Hypothalamus (tissue), 51 donors: ENCODE measurements around the gene STRA6.

Experiments
- DNase-seq, 51 donors: peaks; one replicate each; lab custom pipeline; 2025; lab: John Stamatoyannopoulos, UW

STRA6 gene

GRCh38 chr15:74136814-74137536, 65.6 kb downstream of the STRA6 start:
- DNase-seq: no peak

GRCh38 chr15:74136540-74136813, 66.1 kb downstream of the STRA6 start:
- DNase-seq: no peak

- DNase-seq: no peak
These were observed 67.5 kb downstream of the STRA6 start for GRCh38 chr15:74135041-74135565.

GRCh38 chr15:74134387-74135027, 68.1 kb downstream of the STRA6 start:
- DNase-seq: peak in 14 of 51 donors; percentile 6 to 63 (median 30)

- DNase-seq: no peak
These were observed 68.7 kb downstream of the STRA6 start for GRCh38 chr15:74133694-74134386.

- no peak for DNase-seq
These were observed 69.6 kb downstream of the STRA6 start for GRCh38 chr15:74132681-74133651.

- DNase-seq: no peak
These were observed 70.8 kb downstream of the STRA6 start for GRCh38 chr15:74131628-74132413.

GRCh38 chr15:74130849-74131627, 71.5 kb downstream of the STRA6 start:
- no peak for DNase-seq

GRCh38 chr15:74130155-74130848, 72.3 kb downstream of the STRA6 start, which contains the start of gene ISLR2:
Gene ISLR2 (plus strand): TSS chr15:74130586. CDS start chr15:74132755, 2,169 bp downstream.
- DNase-seq: peak in 1 of 51 donors; percentile 31

- peak in 2 of 51 donors; percentile 16 to 66 for DNase-seq
These were observed 72.9 kb downstream of the STRA6 start for GRCh38 chr15:74129586-74130154.
